Prostate gland (tissue), 2 donors: Measurements from ENCODE around the gene EPS15. TPM values are rescaled to one million over a fixed set of nuclear protein-coding genes. Genes with fewer than 3 reads are reported as not detected.
"Not testable (repeated sequence)": the region's sequence is repeated elsewhere in the genome, so short reads cannot be mapped to it uniquely, and the experiment has no call there.

Experiments
- DNase-seq: peaks from one replicate; pipeline ENCODE4 v3.0.0-alpha.2; 2019; ENCODE audit warnings: low spot score
- H3K27ac ChIP-seq, 2 donors: fragments of 200-600 bp; sonication (generic); 2 replicates each; pipeline ENCODE4 v1.5.1; 2017 to 2019
- H3K27me3 ChIP-seq: fragments of 200-600 bp; sonication (generic); replicated peaks from 2 replicates; pipeline ENCODE4 v1.5.1; 2019; ENCODE audit not compliant: insufficient read depth
- H3K36me3 ChIP-seq, 2 donors: fragments of 200-600 bp; sonication (generic); 1 replicate in 1 of 2; 2 replicates in 1 of 2; pipeline versions ENCODE4 v1.5.1 to v1.8.1; 2017 to 2019
- H3K4me1 ChIP-seq: fragments of 200-600 bp; sonication (generic); replicated peaks from 2 replicates; pipeline ENCODE4 v1.5.1; 2019
- H3K4me3 ChIP-seq, 2 donors: fragments of 200-600 bp; sonication (generic); 2 replicates each; pipeline ENCODE4 v1.5.1; 2017 to 2019
- H3K9me3 ChIP-seq: fragments of 200-600 bp; sonication (generic); 2 replicates; pipeline ENCODE4 v1.5.1; 2017
- POLR2A ChIP-seq: fragments of 450-650 bp; IDR thresholded peaks from one replicate; pipeline ENCODE4 v1.6.1; 2016; ENCODE audit warnings: antibody characterized with exemption, mild to moderate bottlenecking
- POLR2AphosphoS5 ChIP-seq: sonication (generic); formaldehyde crosslinking; IDR thresholded peaks from one replicate; pipeline ENCODE4 v1.6.1; 2017; ENCODE audit warnings: antibody characterized with exemption
- WGBS: methylation state at CpG from one replicate; pipeline ENCODE4 v1.1.5; 2018; 5-methylcytosine and 5-hydroxymethylcytosine counted together
- intact Hi-C: fragments of 100-400 bp; cut with DNase I; formaldehyde crosslinking; loops from one replicate; pipeline ENCODE4 v1.14.2; 2022
- total RNA-seq, 2 donors: library from RNA; depleted of rRNA; stranded (reverse); fragments of >200 nt; gene quantifications; one replicate each; pipeline ENCODE4 v1.1.0, GENCODE V29; 2016
- TF ChIP-seq, protein P1 (sequence below), 4 experiments: fragments of 200-600 bp in 2 of 4; fragments of 450-650 bp in 2 of 4; sonication (generic) in 2 of 4; IDR thresholded peaks; 1 replicate in 3 of 4; 2 replicates in 1 of 4; pipeline ENCODE4 v1.5.1; 2016 to 2019; ENCODE audit warnings: antibody characterized with exemption in 4 of 4, mild to moderate bottlenecking in 2 of 4, moderate library complexity in 2 of 4

EPS15 gene
- total RNA-seq, 2 donors from 2014 or later, result 62.4 to 70.4 TPM

GRCh38 chr1:51564124-51564523 lies 45.1 kb upstream of the EPS15 start:
- TF ChIP-seq POLR2A, result no peak
- no peak for TF ChIP-seq POLR2AphosphoS5
- TF ChIP-seq, protein P1, sequence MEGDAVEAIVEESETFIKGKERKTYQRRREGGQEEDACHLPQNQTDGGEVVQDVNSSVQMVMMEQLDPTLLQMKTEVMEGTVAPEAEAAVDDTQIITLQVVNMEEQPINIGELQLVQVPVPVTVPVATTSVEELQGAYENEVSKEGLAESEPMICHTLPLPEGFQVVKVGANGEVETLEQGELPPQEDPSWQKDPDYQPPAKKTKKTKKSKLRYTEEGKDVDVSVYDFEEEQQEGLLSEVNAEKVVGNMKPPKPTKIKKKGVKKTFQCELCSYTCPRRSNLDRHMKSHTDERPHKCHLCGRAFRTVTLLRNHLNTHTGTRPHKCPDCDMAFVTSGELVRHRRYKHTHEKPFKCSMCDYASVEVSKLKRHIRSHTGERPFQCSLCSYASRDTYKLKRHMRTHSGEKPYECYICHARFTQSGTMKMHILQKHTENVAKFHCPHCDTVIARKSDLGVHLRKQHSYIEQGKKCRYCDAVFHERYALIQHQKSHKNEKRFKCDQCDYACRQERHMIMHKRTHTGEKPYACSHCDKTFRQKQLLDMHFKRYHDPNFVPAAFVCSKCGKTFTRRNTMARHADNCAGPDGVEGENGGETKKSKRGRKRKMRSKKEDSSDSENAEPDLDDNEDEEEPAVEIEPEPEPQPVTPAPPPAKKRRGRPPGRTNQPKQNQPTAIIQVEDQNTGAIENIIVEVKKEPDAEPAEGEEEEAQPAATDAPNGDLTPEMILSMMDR (IDR thresholded peaks at IDR 0.05), result no peak
- DNase-seq, result no peak
- Histone ChIP-seq H3K36me3 (no peaks in the 10 kb centered on the region), H3K4me1 (peaks cover 11% of the 10 kb centered on the region), H3K27me3 (no peaks in the 10 kb centered on the region), H3K27ac (no peak overlapping the region), H3K9me3 (no peaks in the 10 kb centered on the region), H3K4me3 (no peak overlapping the region)
- intact Hi-C loops, result loop anchor here (10.0 kb wide), 1 partner anchor 201 kb away; no protein-coding TSS in a partner anchor

DNA sequence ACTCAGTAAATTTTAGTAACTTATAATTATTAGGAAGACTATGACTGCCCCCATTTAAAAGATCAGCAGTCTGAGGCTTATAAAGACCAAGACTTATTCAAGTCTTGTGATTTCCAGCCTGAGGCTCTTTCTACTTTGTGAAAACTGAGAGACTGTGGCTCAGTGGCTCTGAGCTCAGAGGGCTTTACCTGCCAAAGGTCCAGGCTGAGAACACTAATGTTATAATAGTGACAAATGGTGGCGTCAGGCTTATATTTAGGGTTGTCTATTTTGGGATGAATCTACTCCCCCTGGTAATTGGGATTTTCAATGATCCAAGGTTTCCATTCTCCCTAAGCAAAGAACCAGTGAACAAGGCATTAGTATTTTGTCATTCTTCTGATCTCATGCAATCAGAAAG lies 42.6 kb upstream of the EPS15 start:
- intact Hi-C loops, result loop anchor here (10.0 kb wide), 1 partner anchor 203 kb away; no protein-coding TSS in a partner anchor
- no peak overlapping the region for H3K27ac ChIP-seq

DNA sequence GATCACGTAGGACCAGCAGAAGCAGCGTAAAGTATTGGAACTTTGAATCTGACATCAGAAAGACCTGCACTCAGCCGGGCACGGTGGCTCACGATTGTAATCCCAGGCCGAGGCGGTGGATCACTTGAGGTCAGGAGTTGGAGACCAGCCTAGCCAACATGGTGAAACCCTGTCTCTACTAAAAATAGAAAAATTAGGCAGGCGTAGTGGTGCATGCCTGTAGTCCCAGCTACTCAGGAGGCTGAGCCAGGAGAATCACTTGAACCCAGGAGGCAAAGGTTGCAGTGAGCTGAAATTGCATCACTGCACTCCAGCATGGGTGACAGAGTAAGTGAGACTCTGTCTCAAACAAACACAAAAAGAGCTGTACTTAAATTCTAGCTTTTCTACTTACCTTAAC lies 41.8 kb upstream of the EPS15 start:
- H3K4me1 ChIP-seq, H3K4me3 ChIP-seq, H3K9me3 ChIP-seq, H3K36me3 ChIP-seq, H3K27me3 ChIP-seq, DNase-seq, H3K27ac ChIP-seq: not testable (repeated sequence)
- 94% methylated on average over 8 of the region's 8 CpGs for WGBS
- intact Hi-C loops, result loop anchor here (10.0 kb wide), 1 partner anchor 204 kb away; no protein-coding TSS in a partner anchor

More for the DNA sequence above, 42.6 kb upstream of the EPS15 start:
- Histone ChIP-seq H3K4me1 (no peaks in the 10 kb centered on the region), H3K4me3 (no peak overlapping the region), H3K36me3 (no peaks in the 10 kb centered on the region), H3K9me3 (no peaks in the 10 kb centered on the region), H3K27me3 (no peaks in the 10 kb centered on the region)
- no peak for TF ChIP-seq POLR2A
- no peak for TF ChIP-seq POLR2AphosphoS5
- TF ChIP-seq, protein P1 (IDR thresholded peaks at IDR 0.05), result no peak
- WGBS, result 95% methylated on average over 1 of the region's 1 CpG
- no peak for DNase-seq

GRCh38 chr1:51560034-51560433 lies 41.0 kb upstream of the EPS15 start:
- no peak for DNase-seq
- no peaks in the 10 kb centered on the region for H3K36me3 ChIP-seq
- WGBS, result 79% methylated on average over 6 of the region's 6 CpGs
- no peaks in the 10 kb centered on the region for H3K4me1 ChIP-seq
- intact Hi-C loops, result loop anchor here (10.0 kb wide), 1 partner anchor 205 kb away; no protein-coding TSS in a partner anchor
- no peak overlapping the region for H3K27ac ChIP-seq
- no peak overlapping the region for H3K4me3 ChIP-seq
- TF ChIP-seq POLR2AphosphoS5, result no peak
- TF ChIP-seq, protein P1 (IDR thresholded peaks at IDR 0.05), result no peak
- TF ChIP-seq POLR2A, result no peak
- no peaks in the 10 kb centered on the region for H3K27me3 ChIP-seq
- no peaks in the 10 kb centered on the region for H3K9me3 ChIP-seq

GRCh38 chr1:51559501-51559900 lies 40.4 kb upstream of the EPS15 start:
- Histone ChIP-seq H3K4me3 (no peak overlapping the region), H3K27me3 (no peaks in the 10 kb centered on the region), H3K27ac (no peak overlapping the region), H3K9me3 (no peaks in the 10 kb centered on the region), H3K36me3 (no peaks in the 10 kb centered on the region), H3K4me1 (no peaks in the 10 kb centered on the region)
- TF ChIP-seq POLR2AphosphoS5, result no peak
- no peak for TF ChIP-seq POLR2A
- TF ChIP-seq, protein P1 (IDR thresholded peaks at IDR 0.05), result no peak
- no peak for DNase-seq
- intact Hi-C loops, result no loop called here
